ENCODE measurements around the gene PAGE3.

DNA sequence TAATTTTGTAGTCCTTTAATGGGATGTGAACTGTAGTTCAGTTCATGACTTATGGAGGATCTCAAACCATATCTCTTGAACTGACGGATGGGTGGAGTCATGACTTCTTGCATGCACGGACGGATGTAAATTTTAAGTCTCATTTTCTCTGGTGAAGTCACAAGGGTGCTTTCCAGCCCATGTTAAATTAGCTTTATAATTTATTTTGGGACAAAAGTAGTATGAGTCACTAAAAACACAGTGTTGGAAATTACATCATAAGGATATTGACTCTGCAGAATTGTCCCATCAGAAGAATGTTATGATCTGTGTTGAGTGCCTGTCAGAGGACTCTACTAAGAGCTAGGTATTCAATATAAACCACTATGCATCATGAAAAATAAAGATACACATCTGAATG is 51.3 kb downstream of the PAGE3 start:
- TF ChIP-seq, protein P1, sequence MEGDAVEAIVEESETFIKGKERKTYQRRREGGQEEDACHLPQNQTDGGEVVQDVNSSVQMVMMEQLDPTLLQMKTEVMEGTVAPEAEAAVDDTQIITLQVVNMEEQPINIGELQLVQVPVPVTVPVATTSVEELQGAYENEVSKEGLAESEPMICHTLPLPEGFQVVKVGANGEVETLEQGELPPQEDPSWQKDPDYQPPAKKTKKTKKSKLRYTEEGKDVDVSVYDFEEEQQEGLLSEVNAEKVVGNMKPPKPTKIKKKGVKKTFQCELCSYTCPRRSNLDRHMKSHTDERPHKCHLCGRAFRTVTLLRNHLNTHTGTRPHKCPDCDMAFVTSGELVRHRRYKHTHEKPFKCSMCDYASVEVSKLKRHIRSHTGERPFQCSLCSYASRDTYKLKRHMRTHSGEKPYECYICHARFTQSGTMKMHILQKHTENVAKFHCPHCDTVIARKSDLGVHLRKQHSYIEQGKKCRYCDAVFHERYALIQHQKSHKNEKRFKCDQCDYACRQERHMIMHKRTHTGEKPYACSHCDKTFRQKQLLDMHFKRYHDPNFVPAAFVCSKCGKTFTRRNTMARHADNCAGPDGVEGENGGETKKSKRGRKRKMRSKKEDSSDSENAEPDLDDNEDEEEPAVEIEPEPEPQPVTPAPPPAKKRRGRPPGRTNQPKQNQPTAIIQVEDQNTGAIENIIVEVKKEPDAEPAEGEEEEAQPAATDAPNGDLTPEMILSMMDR (IDR thresholded peaks at IDR 0.05; ENCODE audit: low read length): no peak
- TF ChIP-seq EZH2 (IDR thresholded peaks at IDR 0.05; ENCODE audit: borderline replicate concordance, low read length): no peak
